Activated naive CD4-positive, alpha-beta T cell treated with anti-CD3 and anti-CD28 coated beads, Interleukin-2, amount 50 U/mL, for 72 hours (primary cell): ENCODE data around the gene CNIH4. TPM values are rescaled to one million over a fixed set of nuclear protein-coding genes. Genes with fewer than 3 reads are reported as not detected.
A peak's percentile ranks its signal among the peaks of the same experiment; 100 is the strongest.
"Not testable (repeated sequence)": the region's sequence is repeated elsewhere in the genome, so short reads cannot be mapped to it uniquely, and the experiment has no call there.

Experiments used
- ATAC-seq, 2 donors: fragments of 150-1000 bp; cut with Tn5 transposase; 2 replicates each; pipeline ENCODE4 v1.10.0; 2021; ENCODE audit warnings: mild to moderate bottlenecking in 2 of 2, moderate library complexity in 2 of 2
- DNase-seq, 2 donors: peaks; one replicate each; pipeline ENCODE4 v3.0.0; 2021 to 2022; ENCODE audit warnings: low spot score in 2 of 2
- H3K27ac Mint-ChIP-seq, 2 donors: one replicate each; pipeline ENCODE4 v1.8.0; 2022; ENCODE audit warnings: mild to moderate bottlenecking in 2 of 2, mixed read lengths in 2 of 2
- H3K36me3 Mint-ChIP-seq, 2 donors: one replicate each; pipeline ENCODE4 v1.8.0; 2022; ENCODE audit warnings: mixed read lengths in 2 of 2
- H3K9me3 Mint-ChIP-seq, 2 donors: one replicate each; pipeline ENCODE4 v1.8.0; 2022; ENCODE audit warnings: mixed read lengths in 2 of 2
- total RNA-seq, 2 donors: library from RNA; stranded (reverse); gene quantifications; one replicate each; pipeline ENCODE4 v1.2.3, GENCODE V29; 2022

Gene CNIH4
- total RNA-seq, 2 donors from 2014 or later = 31.5 to 39.5 TPM

DNA sequence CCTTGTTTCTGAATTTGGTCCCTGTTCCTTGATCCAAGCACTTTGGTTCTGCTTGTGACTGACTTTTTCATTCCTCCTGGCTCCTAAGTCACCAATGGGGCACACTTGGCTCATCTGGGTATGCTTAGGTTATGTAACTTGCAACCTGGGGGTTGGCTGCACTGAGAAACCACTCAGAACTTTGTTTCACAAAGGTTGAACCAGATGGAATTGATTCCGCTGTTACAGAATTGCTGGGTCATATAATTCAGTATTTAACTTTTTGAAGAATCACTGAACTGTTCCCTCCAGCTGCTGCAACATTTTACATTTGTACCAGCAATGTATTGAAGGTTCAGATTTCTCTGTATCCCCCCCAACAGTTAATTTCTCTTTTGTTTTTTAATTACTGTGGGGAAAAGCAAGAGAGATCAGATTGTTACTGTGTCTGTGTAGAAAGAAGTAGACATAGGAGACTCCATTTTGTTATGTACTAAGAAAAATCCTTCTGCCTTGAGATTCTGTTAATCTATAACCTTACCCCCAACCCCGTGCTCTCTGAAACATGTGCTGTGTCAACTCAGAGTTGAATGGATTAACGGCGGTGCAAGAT lies 17.1 kb upstream of the CNIH4 start:
- H3K27ac Mint-ChIP-seq = no peak overlapping the region
- DNase-seq = no peak
- no peak for ATAC-seq
- peaks cover 9 to 27% of the 10 kb centered on the region in 2 donors for H3K36me3 Mint-ChIP-seq
- peaks cover 0 to 7% of the 10 kb centered on the region in 2 donors for H3K9me3 Mint-ChIP-seq

DNA sequence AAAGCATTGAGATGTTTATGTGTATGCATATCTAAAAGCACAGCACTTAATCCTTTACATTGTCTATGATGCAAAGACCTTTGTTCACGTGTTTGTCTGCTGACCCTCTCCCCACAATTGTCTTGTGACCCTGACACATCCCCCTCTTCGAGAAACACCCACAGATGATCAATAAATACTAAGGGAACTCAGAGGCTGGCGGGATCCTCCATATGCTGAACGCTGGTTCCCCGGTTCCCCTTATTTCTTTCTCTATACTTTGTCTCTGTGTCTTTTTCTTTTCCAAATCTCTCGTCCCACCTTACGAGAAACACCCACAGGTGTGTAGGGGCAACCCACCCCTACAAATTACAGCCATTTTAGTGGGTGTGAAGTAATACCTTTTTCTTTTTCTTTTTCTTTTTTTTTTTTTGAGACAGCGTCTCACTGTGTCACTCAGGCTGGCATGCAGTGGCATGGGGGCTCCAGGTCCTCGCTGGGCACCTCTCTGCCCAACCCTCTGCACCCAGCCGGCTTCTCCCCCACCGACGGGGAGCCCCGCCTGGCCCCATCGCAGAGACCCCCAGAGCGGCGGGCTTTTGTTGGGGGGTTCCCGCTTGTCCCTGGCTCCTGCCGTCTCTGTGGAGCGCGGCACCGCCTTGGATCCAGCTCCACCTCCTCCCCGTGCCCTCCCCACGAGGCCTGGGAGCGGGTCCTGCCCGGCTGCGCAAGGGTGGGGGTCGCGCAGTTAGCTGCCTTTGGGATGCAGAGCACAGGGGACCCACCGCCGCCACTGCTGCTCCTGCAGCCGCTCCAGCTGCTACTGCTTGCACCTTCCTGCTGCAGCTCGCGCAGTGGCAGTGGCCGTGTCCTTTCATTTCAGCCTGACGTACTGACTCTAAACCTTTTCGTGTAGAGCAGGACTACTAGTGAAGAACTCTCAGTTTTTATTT lies 16.0 kb upstream of the CNIH4 start:
- H3K36me3 Mint-ChIP-seq = peaks cover 9 to 33% of the 10 kb centered on the region in 2 donors
- not testable (repeated sequence) for H3K27ac Mint-ChIP-seq, H3K9me3 Mint-ChIP-seq
- DNase-seq (peak in 1 of 2 donors; percentile 18), ATAC-seq (peak; percentile 71 to 81)

DNA sequence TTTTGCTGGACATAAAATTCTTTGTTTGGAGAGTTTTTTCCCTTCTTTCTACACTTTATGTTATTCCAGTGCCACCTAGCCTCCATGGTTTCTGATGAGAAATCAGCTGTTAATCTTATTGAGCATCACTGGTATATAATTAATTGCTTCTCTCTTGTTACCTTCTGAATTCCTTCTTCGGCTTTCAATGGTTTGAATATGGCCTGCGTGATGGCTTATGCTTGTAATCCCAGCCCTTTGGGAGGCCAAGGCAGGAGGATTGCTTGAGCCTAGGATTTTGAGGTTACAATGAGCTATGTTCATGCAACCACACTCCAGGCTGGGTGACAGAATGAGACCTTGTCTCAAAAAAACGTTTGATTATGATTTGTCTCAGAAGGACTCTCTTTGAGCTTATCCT lies 13.0 kb upstream of the CNIH4 start:
- H3K27ac Mint-ChIP-seq = no peak overlapping the region
- no peak for DNase-seq
- peaks cover 0 to 17% of the 10 kb centered on the region in 2 donors for H3K9me3 Mint-ChIP-seq
- H3K36me3 Mint-ChIP-seq = peaks cover 9 to 38% of the 10 kb centered on the region in 2 donors
- ATAC-seq = no peak

DNA sequence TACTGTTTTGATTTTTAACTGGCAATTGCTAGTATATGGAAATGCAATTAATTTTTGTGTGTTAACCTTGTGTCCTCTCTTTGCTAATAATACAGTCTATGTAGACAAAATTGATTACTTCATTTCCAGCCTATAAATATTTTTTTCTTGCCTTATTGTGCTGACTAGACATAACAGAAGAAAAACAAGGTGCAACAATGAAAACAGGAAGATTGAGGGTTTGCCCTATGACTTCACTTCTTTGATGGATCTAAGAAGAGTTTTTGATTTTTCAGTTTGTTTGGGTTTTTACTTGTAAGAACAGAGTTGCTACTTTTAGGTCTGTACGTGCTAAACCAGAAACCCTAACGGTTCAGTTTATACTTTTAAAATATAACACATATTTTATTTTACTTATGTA lies 8.5 kb upstream of the CNIH4 start:
- no peak for ATAC-seq
- no peak for DNase-seq
- Mint-ChIP-seq H3K27ac (no peak overlapping the region), H3K9me3 (peaks cover 0 to 10% of the 10 kb centered on the region in 2 donors), H3K36me3 (peaks cover 9 to 20% of the 10 kb centered on the region in 2 donors)

DNA sequence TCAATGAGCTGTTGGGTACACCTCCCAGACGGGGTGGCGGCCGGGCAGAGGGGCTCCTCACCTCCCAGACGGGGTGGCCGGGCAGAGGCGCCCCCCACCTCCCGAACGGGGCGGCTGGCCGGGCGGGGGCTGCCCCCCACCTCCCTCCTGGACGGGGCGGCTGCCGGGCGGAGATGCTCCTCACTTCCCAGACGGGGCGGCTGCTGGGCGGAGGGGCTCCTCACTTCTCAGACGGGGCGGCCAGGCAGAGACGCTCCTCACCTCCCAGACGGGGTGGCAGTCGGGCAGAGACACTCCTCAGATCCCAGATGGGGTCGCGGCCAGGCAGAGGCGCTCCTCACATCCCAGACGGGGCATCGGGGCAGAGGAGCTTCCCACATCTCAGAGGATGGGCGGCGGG lies 7.0 kb upstream of the CNIH4 start:
- H3K27ac Mint-ChIP-seq, DNase-seq, H3K36me3 Mint-ChIP-seq, ATAC-seq: not testable (repeated sequence)
- peaks cover 0 to 10% of the 10 kb centered on the region in 2 donors for H3K9me3 Mint-ChIP-seq

DNA sequence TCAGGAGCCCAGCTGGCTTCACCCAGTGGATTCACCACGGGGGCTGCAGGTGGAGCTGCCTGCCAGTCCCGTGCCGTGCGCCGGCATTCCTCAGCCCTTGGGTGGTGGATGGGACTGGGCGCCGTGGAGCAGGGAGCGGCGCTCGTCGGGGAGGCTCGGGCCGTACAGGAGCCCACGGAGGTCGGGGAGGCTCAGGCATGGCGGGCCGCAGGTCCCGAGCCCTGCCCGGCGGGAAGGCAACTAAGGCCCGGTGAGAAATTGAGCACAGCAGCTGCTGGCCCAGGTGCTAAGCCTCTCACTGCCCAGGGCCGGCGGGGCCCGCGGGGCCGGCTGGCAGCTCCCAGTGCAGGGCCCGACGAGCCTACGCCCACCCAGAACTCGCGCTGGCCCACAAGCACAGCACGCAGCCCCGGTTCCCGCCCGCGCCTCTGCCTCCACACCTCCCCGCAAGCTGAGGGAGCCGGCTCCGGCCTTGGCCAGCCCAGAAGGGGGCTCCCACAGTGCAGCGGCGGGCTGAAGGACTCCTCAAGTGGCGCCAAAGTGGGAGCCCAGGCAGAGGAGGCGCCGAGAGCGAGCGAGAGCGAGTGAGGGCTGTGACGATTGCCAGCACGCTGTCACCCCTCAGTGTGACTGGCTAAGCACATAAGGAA lies 4.1 kb upstream of the CNIH4 start:
- H3K9me3 Mint-ChIP-seq, DNase-seq, ATAC-seq, H3K36me3 Mint-ChIP-seq, H3K27ac Mint-ChIP-seq: not testable (repeated sequence)

DNA sequence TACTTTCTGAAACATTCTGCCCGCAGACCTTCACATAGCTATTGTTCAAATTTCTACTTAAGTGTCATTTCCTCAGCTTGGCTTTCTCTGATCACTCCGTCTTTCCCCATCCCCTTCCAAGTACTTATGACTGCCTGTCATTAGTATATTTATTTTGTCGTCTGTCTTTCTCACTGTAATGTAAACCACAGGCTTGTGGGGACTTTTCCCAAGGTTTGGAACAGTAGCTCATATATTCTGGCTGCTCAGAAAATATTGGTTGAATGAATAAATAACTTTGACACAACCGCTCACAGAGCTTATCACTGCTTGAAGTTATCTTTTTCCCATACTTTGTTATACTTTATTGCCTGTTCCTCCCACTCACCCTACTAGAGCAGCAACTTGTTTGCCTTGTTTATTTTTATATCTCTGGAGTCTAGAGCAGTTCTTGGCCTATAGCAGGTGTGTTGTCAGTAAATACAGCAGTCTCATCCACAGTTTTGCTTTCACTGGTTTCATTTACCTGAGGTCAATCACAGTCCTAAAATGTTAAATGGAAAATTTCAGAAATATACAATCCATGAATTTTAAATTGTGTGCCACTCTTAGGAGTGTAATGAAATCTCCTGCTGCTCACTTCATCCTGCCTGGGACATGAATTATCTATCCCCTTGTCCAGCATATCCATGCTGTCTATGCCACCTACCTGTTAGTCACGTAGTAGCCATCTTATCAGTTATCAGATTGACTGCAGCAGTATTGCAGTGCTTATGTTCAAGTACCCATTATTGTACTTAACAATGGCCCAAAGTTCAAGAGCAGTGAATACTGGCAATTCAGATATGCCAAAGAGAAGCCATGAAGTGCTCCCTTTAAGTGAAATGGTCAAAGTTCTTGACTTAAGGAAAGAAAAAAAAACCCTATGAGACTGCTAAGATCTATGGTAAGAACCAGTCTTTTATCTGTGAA lies 2.4 kb upstream of the CNIH4 start:
- DNase-seq (no peak), ATAC-seq (no peak)
- Mint-ChIP-seq H3K36me3 (peaks cover 8 to 16% of the 10 kb centered on the region in 2 donors), H3K27ac (no peak overlapping the region), H3K9me3 (no peaks in the 10 kb centered on the region)

DNA sequence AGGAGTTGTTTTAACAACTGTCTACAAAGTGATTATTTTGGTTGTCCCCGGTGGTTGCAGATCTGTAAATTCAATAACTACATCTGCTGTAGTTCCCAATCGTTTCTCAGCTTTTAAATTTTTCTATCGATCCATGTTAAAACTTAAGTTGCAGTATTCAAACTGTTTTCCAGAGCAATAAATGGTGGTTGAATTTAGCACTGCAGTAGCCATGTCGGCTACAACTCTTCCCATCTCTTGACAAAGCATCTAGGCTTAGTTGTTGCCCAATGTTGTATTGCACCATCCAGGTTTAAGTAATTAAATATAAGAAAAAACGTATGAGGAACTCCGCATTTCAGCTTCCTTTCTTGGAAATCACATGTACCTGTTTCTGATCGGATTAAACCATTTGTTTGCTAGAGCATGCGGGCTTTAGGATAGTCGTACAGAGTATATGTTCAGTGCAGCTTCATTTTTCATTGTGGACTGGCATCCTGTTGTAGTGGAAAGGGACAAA lies 996 bp downstream of the CNIH4 start:
- Mint-ChIP-seq H3K36me3 (peaks cover 8 to 25% of the 10 kb centered on the region in 2 donors), H3K9me3 (no peaks in the 10 kb centered on the region), H3K27ac (peak overlapping the region; percentile 95 to 96)
- ATAC-seq (no peak), DNase-seq (no peak)

DNA sequence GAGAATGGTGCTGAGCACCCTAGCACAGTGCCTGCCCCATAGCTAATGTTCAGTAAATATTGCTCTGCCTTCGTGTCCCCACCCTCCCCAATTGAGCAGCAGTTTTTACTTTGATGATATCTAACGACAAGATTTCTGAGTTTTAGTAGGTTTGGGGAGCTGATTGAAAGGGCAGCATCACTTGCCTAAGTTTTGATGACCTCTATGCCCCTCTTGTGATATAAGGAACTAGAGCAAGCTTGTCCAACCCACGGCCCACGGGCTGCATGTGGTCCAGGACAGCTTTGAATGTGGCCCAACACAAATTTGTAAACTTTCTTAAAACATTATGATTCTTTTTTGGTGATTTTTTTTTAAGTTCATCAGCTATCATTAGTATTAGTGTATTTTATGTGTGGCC lies 1.6 kb downstream of the CNIH4 start:
- ATAC-seq (no peak), DNase-seq (no peak)
- peaks cover 8 to 30% of the 10 kb centered on the region in 2 donors for H3K36me3 Mint-ChIP-seq
- no peaks in the 10 kb centered on the region for H3K9me3 Mint-ChIP-seq
- H3K27ac Mint-ChIP-seq = peak overlapping the region; percentile 40 to 96

DNA sequence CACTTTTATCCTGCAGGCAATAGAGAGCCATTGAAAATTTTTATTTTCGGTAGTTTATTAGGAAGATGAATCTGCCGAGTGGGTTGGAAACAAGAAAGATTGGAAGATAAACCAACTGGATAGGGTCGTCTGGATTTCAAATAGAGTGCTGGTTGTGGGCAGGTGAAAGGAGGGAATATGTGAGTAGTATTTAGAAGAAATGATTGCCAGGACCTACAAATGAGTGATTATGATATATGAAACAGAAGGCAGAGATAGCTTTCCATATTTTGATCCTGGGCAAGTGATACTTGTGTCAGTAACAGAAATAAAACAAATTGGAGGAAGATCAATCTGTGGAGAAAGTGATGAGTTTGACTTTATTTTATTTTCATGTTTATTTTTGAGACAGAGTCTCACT lies 2.5 kb downstream of the CNIH4 start:
- H3K36me3 Mint-ChIP-seq = peaks cover 8 to 39% of the 10 kb centered on the region in 2 donors
- no peaks in the 10 kb centered on the region for H3K9me3 Mint-ChIP-seq
- ATAC-seq (no peak), DNase-seq (no peak)
- H3K27ac Mint-ChIP-seq = peak overlapping the region in 1 of 2 donors; percentile 96

DNA sequence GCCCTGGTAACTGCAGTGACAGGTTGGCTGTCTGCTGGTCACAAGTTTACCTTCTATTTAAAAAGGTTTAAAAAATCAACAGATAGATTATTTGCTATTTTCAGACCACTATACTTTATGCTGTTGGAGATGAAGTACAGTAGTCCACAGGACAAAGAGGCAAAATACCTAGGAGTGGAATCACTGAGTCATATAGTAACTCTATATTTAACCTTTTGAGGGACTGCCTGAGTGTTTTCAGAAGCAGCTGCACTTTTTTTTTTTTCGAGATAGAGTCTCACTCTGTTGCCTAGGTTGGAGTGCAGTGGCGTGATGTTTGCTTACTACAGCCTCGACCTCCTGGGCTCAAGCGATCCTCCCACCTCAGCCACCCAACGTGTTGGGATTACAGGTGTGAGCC lies 11.7 kb downstream of the CNIH4 start:
- DNase-seq (no peak), ATAC-seq (peak; percentile 77 to 88)
- peaks cover 13 to 64% of the 10 kb centered on the region in 2 donors for H3K36me3 Mint-ChIP-seq
- peak overlapping the region in 1 of 2 donors; percentile 68 for H3K27ac Mint-ChIP-seq
- no peaks in the 10 kb centered on the region for H3K9me3 Mint-ChIP-seq

DNA sequence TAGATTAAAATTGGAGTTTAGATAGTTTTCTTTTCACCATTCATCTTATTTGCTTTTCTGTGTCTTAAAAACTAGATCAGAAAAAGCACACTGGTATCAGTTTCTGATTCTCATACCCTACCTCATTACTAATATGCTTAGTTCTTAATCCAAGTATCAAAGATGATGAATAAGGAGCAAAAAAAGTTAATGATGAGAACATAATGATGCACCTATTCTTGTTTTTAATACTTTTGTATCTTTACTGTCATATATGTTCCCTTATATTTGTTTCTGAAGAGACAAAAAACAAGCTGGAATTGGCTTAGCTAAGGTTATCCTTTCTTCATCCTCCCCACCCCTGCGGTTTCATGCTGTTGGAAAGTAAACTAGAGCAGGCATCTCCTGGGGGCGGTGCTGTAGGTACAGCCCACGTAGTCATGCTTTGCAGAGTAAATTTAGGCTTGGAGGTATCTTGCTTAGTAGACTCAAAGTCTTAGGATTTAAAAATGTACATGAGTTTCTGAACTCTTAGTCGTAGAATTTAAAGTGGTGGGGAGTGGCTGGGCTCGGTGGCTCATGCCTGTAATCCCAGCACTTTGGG lies 16.4 kb downstream of the CNIH4 start:
- H3K27ac Mint-ChIP-seq = peak overlapping the region in 1 of 2 donors; percentile 92
- peaks cover 33 to 88% of the 10 kb centered on the region in 2 donors for H3K36me3 Mint-ChIP-seq
- H3K9me3 Mint-ChIP-seq = no peaks in the 10 kb centered on the region
- ATAC-seq (peak in 1 of 2 donors; percentile 68), DNase-seq (no peak)

DNA sequence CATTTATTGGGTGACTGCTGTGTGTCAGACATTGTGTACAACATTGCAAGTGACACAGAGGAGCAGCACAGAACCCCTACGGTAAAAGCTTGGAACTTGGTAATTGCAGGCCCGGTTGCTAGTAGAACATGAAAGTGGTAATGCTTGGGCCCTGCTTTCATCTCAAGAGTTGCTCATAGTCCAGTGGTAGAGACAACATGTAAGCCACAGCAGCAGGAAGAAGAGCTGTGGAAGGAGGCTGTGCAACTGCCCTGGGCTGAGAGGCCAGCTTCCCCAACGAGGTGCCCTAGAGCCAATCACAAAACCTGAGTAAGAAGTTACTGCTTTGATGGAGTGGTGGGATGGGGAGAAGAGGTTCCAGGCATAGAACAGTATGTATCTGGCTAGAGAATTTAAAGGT lies 18.4 kb downstream of the CNIH4 start:
- no peak for DNase-seq
- no peaks in the 10 kb centered on the region for H3K9me3 Mint-ChIP-seq
- peaks cover 30 to 85% of the 10 kb centered on the region in 2 donors for H3K36me3 Mint-ChIP-seq
- peak in 1 of 2 donors; percentile 26 for ATAC-seq
- H3K27ac Mint-ChIP-seq = no peak overlapping the region

DNA sequence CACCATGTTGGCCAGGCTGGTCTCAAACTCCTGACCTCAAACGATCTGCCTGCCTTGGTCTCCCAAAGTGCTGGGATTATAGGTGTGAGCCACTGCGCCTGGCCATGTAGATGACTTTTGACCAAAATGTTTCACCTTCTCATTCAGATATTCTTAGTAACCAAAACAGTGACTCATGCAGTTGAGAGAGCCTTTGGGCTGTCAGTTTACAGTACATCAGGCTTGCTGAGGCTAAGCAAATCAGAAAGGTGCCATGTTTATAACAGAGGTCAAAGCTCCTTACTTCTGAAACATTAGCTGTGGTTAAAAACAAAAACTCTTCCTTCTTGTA lies 21.0 kb downstream of the CNIH4 start:
- Mint-ChIP-seq H3K9me3 (no peaks in the 10 kb centered on the region), H3K27ac (peak overlapping the region; percentile 79 to 80), H3K36me3 (peaks cover 20 to 62% of the 10 kb centered on the region in 2 donors)
- DNase-seq (peak; percentile 25 to 62), ATAC-seq (peak; percentile 63 to 72)

DNA sequence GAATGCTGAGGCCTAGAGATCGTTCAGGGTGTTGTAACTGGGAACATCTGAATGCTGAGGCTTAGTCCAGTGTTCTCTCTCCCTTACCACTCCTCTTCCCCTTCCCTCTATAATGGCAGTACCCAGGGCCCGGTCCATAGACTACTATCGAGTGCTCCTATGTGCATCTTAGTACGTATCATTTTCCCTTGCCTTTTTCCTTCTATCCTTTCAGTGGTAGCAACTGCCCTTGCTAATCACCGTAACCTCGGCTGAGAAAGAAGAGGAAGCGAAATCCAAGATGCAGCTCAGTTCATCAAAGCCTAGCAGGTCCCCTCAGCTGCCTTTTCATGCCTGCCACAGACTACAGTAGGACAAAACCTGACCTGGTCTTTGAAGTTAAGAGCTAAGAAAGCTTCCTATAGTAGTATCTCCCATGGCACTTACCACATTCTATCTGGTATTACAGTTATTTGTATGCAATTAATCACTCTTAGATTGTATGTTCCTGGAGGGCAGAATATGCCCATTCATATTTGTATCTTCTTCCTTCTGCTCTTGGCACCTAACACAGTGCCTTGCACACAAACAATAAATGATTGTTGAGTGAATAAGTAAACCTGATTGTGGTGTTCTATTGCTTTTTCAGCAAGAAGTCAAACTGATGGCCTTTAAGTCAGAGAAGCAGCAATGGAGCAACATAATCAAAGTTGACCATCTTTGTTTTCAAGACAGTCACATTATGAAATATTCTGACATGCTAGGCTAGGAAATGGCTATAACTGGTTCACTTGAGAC lies 22.4 kb downstream of the CNIH4 start:
- H3K9me3 Mint-ChIP-seq = no peaks in the 10 kb centered on the region
- DNase-seq = no peak
- ATAC-seq = no peak
- H3K27ac Mint-ChIP-seq = no peak overlapping the region
- H3K36me3 Mint-ChIP-seq = peaks cover 20 to 48% of the 10 kb centered on the region in 2 donors
